GM13977 (cell line): ENCODE measurements around the gene TRIM72.
"Not testable (repeated sequence)": the region's sequence is repeated elsewhere in the genome, so short reads cannot be mapped to it uniquely, and the experiment has no call there.

ENCODE experiments used
- DNase-seq: peaks from one replicate; pipeline ENCODE4 v3.0.0; 2012; ENCODE audit warnings: low spot score
- CTCF ChIP-seq: IDR thresholded peaks from 2 replicates; pipeline ENCODE4 v1.5.1; 2012; ENCODE audit warnings: mild to moderate bottlenecking, control low read depth; ENCODE audit not compliant: insufficient read depth; ENCODE audit errors: extremely low read depth, missing control alignments
- in situ Hi-C: fragments of 300-500 bp; cut with MboI; formaldehyde crosslinking; loops from one replicate; pipeline ENCODE4 v1.12.0; 2022; ENCODE audit warnings: low sequenced_read_pairs, low pct_unique_long_range_greater_than_20kb, mixed read lengths, inconsistent platforms; ENCODE audit not compliant: unreplicated experiment

Gene TRIM72

DNA sequence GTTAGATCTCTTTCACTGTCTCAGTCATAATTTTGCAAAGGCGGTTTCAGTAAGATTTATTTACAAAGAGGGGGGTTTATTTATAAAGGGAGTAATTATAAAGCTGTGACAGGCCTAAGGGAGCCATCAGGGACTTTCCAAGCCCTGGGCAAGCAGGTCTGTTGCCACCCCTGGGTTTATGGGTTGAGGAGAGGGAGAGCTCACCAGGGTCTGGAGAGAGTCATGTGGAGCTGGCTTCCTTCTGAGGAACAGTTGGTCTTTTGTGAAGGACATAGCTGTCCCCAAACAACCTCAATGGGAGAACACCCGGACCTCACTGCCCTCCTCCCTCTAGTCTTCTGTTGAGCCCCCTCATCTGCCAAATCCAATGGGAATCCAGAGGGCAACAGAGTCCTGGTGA lies 55.6 kb downstream of the TRIM72 start:
- TF ChIP-seq CTCF: no peak
- in situ Hi-C loops: no loop called here
- no peak for DNase-seq

DNA sequence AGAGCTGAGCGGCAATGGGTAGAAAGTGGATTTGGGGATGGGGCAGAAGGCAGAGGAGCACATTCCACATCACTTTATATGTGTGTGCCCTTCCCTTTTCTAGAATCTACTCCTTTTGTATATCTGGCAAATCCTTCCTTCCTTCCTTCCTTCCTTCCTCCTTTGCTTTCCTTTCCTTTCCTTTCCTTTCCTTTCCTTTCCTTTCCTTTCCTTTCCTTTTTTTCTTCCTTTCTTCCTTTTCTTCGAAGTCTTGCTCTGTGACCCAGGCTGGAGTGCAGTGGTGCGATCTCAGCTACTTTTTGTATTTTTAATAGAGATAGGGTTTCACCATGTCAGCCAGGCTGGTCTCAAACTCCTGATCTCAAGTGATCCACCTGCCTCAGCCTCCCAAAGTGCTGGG lies 56.1 kb downstream of the TRIM72 start:
- in situ Hi-C loops: loop anchor here (10.0 kb wide), 1 partner anchor 55 kb away; no protein-coding TSS in a partner anchor
- not testable (repeated sequence) for DNase-seq

DNA sequence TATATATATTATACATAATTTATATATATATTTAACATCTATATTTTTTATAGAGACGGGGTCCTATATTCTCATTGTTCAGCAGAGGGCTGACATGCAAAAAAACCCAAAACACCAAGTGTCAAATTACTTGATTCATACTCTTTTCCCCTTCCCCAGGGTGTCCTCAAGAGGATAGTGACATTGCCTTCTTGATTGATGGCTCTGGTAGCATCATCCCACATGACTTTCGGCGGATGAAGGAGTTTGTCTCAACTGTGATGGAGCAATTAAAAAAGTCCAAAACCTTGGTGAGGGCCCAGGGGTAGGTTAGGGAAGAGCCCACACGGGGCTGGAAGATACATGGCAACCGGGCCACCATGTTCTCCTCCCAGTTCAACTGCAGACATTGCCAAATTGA lies 56.9 kb downstream of the TRIM72 start:
- no peak for DNase-seq
- TF ChIP-seq CTCF: no peak
- in situ Hi-C loops: loop anchor here (10.0 kb wide), 1 partner anchor 54 kb away; no protein-coding TSS in a partner anchor

- no peak for DNase-seq
- no peak for TF ChIP-seq CTCF
- in situ Hi-C loops: loop anchor here (10.0 kb wide), 1 partner anchor 53 kb away; no protein-coding TSS in a partner anchor
Observed at GRCh38 chr16:31271621-31272190, 57.8 kb downstream of the TRIM72 start.

DNA sequence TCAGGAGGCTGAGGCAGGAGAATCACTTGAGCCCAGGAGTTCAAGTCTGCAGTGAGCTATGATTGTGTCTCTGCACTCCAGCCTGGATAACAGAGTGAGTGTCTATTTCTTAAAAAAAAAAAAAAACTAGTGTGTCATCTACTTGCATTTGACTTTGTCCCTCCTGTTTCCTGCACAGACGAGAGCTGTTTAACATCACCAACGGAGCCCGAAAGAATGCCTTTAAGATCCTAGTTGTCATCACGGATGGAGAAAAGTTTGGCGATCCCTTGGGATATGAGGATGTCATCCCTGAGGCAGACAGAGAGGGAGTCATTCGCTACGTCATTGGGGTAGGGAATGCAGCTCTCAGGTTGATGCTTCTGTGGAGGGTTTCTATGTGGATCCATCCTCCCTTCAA lies 59.3 kb downstream of the TRIM72 start:
- no peak for DNase-seq
- in situ Hi-C loops: loop anchor here (10.0 kb wide), 1 partner anchor 52 kb away; no protein-coding TSS in a partner anchor
- TF ChIP-seq CTCF: no peak

DNA sequence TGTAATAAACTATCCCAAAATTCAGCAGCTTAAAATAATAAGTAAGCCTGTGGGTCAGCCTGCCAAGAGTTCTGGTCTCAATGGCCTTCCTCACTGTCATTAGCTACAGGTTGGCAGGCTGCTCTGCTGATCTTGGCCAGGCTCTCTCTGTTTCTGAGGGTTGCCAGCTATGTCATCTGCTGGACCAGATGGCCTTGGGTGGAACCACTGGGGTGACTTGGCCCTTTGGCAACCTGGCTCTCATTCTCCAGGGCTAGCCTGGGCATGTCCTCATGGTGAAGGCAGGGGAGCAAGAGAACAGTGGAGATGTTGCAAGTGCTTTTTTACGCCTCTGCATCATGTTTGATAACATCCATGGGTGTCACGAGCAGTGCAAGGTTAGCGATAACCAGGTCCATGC lies 59.8 kb downstream of the TRIM72 start:
- in situ Hi-C loops: loop anchor here (10.0 kb wide), 1 partner anchor 51 kb away; no protein-coding TSS in a partner anchor
- no peak for DNase-seq
- TF ChIP-seq CTCF: no peak
